Stimulated activated CD4-positive, alpha-beta T cell treated with anti-CD3 and anti-CD28 coated beads, Interleukin-1b, Interleukin-23, amount 100 ng/mL, for 24 hours (primary cell): ENCODE data around the gene AZU1.

ENCODE experiments used
- DNase-seq, 4 experiments: peaks; one replicate each; pipeline ENCODE4 v3.0.0-alpha.2; 2020; ENCODE audit warnings: low read depth in 4 of 4, low spot score in 1 of 4

Gene AZU1, protein sequence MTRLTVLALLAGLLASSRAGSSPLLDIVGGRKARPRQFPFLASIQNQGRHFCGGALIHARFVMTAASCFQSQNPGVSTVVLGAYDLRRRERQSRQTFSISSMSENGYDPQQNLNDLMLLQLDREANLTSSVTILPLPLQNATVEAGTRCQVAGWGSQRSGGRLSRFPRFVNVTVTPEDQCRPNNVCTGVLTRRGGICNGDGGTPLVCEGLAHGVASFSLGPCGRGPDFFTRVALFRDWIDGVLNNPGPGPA

DNA sequence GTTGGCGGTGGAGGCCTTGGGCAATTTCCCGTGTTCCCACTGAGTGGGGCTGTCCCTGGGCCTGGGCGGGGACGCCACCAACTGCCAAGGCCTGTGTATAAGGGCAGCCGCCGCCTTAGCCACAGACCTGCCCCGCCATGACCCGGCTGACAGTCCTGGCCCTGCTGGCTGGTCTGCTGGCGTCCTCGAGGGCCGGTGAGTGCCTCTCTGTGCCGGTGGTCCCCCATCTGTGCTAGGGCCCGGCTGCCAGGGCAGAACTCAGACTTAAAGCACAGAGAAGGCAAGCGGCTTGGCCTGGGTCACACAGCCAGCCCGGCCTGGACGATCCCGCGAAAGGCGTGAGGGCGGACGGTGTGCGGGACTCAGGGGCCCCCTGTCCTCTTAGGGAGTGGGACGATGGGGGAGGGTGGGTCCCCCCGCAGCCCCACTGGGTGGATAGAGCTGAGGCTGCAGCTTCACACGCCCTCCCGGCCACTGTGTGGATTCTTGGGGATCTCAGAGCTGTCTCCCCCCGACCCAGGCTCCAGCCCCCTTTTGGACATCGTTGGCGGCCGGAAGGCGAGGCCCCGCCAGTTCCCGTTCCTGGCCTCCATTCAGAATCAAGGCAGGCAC, at the start of gene AZU1:
Gene AZU1, plus strand, starts transcription at position 128 of the 612 bp plus-strand sequence. Its CDS starts 10 bp downstream, at position 138.
- DNase-seq: no peak

DNA sequence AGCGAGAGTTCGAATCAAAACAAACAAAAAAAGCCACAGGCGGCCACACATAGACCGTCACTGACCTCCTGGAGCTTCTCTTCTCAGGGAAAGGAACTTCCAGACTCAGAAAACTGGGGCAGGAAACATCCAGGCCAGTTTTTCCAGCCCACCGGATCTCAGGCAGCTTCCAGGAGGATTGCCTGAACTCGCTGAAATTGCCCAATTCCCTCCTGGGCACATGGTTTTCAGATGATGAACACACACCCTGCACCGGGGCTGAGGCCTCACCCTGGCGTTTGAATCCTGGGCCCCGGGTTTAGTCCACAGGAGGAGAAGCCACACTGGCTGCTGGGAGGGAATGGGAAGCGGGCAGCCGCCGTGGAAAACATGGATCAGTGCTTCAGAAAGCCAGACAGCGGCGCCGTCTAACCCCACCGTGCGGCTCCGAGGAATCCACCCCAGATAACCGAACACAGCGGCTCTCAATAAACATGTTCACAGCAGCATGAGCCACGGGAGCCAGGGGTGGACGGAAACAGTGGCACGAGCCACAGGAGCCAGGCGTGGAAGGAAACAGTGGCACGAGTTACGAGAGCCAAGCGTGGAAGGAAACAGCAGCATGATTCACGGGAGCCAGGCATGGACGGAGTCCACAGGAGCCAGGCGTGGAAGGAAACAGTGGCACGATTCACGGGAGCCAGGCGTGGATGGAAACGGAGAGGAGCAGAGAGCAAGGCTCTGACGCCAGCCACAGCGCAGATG, 48.6 kb upstream of the AZU1 start:
- no peak for DNase-seq

DNA sequence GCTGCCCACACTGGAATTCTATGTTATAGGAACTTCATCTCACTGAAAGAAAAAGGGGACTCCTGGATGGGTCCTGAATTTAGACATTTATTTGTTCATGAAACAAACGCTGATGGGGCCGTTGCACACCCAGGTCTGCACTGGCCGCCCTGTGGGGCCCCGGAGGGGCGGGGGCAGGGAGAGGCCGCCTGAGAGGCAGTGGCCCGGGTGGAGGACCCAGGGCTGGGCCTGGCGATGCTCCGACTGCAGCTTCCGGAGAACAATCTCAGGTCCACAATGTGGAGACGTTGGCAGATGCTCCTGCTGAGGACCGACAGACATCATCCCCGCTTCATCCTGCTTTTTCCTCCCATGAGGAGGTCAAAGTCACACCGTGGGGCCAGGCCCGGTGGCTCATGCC, 46.7 kb upstream of the AZU1 start:
- DNase-seq: no peak

DNA sequence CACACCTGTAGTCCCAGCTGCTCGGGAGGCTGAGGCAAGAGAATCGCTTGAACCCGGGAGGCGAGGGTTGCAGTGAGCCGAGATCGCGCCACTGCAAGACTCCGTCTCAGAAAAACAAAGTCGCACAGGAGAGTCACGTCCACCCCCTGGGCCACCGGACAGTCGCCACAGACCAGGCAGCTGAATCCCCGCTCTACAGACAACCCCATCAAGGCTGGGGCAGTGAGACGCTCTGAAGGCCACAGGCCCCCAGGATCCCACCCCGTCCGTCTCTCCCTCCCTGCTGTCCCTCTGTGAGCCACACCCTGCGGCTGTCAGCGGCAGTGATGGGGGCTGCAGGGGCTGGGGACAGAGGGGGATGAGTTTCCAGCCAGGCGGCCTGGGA, 45.8 kb upstream of the AZU1 start:
- no peak for DNase-seq

DNA sequence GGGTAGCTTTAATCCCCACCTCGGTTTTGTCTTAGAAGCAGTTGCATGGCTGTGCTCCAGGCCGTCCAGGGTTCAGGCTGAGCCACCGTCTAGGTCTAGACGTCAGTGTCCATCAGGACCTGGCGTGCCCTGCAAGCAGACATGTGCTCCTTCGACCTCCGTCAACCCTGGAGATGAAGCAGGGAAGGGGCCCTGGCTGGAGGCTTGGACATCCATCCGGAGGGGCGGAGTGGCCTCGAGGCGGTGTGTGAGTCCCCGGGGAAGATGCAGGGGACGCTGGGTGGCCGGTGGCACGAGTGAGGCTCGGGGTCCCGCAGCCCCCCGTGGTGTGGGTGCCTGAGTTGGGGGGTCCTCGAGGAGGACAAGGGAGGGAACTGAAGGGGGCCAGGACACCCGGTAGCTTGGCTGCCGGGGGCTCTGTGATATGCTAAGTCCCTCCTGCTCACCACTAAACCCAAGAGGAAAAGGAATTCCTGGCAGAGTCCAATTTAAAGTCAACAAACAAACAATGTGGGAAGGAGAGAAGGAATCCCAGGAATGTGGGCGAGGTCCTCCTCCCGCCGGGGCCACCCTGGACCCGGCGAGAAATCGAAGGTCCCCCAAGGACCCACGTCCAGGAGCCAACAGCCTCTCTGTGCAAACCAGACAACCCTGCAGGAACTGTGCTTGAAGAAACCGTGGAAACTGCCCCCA, 45.3 kb upstream of the AZU1 start:
- no peak for DNase-seq

DNA sequence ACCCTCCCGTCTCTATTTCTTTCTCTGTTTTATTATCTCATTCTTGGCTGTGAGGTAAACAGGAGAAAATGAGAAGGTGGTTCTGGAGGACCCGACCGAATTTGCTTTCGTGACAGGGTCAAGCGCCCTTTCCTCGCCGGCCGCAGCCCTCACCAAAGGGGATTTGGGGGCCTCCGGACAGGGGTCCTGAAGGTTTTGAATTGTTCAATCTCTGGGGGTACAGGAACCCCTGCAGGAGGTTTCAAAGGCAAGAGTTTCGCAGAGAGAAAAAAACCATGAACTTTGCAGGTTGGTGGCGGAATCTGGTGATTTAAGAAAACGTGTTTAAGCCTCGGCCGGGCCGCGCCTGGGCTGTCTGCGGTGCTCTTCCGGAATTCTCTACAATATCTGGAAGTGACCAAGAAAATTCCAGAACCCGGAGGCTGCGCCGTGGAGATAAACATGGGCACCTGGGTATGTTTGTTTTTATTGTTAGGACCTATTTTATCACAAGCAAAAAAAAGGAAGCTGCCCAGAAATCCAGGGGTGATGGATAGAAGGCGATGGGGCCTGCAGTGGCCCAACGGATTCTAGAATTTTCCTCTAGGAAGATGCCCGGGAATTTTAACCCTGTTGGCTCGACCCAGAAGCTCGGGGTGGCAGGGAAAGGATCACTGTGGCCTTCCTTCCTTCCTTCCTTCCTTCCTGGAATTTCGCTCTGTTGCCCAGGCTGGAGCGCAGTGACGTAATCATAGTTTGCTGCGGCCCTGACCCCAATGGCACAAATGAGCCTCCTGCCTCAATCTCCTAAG, 44.6 kb upstream of the AZU1 start:
- no peak for DNase-seq

DNA sequence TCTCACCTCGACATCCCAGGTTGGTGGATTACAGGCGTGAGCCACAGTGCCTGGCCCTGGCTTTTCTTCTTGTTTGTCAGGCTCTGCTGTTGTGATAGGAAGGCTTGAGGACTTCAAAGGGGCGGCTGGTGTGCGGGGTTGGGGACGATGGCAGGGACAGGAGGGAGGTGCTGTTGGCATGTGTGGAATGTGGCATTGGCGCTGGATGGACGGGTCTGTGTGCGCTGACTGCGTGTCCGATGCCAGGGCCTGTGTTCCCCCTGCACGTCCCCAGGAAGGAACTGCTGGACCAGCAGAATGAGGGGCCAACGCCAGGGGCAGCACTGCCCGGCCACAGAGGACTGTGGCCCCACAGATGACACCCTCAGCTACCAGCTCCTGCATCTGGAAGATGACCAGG, 43.1 kb upstream of the AZU1 start:
- no peak for DNase-seq

DNA sequence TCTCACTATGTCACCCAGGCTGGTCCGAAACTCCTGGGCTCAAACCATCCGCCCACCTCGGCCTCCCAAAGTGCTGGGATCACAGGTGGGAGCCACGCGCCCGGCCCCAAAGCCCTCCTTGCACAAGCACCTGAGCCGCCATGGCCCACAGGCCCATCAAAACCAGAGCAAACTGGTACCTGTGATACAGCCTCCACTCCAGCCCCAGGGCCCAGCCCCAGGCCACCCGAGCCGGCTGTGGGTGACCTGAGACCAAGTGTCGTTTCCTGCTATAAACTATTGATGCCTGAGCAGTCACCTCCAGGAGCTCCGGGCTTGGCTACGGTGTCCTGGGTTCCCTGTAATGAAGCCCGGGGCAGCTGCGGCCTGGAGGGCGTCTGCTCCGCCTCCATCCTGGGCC, 40.1 kb upstream of the AZU1 start:
- no peak for DNase-seq

DNA sequence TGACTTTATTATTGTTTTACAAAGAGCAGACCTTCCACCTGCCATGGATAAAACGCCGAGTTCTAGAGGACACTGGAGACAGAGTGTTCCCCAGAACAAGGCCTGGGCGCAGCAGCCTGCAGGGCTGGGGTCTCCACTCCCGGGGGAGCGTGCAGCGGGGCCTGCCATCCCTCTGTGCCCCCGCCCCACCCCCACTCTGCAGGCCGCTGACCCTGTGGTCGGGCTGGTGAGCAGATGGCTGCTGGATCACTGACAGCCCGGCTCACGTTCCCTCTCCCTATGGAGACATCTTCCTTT, 39.0 kb upstream of the AZU1 start:
- no peak for DNase-seq

DNA sequence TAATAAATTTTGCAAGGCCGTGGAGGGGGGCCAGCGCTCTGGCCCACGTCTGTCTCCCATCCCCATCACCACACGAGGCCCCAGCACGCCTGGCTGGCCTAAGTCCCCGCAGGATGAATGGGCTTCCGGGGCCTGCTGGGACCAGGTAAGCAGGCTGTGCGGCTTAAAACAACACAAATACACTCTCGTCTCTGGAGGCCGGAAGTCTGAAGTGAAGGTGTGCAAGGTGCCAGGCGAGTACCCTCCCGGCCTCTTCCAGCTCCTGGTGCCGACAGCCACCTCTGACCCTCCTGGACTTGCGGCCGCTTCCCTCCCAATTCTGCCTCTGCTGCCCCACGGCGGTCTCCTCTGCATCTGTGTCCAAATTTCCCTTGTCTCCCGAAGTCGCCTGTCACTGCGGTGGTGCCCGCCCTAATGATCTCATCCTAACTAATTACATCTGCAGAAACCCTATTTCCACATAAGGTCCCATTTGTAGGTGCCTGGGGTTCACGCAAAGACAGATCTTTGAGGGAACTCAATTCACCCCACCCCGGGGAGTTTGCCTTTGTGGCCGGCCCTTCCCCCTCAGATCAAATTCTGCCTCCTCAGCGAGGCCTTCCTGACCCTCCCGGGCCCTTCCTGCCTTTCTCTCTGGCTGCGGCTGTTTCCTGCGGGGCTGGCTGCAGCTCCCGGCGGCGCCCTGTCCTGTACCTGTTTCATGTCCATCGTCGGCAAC, 38.5 kb upstream of the AZU1 start:
- no peak for DNase-seq

DNA sequence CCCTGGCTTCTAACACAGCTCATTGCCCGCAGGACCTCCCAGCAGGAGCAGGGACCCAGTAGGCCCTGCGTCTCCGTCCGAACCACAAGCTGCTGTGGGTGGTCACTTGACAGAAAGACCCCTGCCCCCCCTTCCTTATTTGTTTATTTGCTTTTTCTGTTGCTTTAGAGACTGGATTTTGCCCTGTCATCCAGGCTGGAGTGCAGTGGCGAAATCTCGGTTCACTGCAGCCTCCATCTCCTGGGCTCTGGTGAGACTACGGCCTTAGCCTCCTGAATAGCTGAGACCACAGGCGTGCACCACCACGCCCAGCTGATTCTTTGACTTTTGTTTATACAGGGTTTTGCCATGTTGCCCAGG, 38.0 kb upstream of the AZU1 start:
- DNase-seq: no peak

DNA sequence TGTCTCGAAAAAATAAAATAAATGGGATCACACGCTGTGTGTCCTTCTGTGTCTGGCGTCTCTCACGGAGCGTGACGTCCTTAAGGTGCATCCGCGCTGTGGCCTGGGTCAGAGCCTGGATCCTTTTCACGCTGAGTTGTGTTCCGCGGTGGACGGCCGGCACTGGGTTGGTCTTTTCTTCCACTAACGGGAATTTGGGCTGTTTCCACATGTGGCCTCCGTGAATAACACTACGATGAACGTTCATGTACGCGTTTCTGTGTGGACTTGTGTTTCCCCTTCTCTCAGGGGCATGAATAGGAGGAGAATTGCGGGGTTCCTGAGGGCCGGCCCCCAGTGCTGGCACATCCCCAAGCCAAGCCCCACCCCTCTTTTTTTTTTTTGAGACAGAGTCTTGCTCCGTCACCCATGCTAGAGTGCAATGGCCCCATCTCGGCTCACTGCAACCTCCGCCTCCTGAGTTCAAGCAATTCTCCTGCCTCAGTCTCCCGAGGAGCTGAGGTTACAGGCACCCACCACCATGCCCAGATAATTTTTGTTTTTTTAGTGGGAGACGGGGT, 36.5 kb upstream of the AZU1 start:
- no peak for DNase-seq

DNA sequence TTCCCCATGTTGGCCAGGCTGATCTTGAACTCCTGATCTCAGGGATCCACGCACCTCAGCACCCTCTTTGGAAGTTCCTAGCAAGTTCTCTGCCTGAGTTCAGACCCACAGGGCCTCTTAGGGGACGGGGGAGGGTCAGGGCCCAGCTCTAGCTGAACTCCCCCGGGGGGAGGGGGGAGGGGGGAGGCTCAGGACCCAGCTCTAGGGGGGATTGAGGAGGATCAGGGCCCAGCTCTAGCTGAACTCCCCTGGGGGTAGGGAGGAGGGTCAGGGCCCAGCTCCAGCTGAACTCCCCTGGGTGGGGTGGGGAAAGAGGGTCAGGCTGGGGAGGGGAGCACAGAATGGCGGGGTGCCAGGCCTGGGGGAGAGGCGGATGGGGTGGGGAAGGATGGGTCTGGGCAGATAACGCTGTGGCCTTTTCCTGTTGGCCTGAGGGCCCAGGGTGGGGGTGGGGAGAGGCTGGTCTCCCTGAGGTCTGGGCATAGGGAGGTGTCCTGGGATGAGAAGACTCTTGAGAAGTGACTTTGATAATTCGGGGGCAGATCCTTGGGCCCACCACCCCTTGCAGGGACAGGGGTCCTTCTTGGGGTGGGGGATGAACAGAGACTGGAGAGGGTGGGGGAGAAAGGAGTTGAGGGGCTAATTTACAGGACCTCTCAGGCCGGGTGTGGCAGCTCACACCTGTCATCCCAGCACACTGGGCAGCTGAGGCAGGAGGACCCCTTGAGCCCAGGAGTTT, 35.9 kb upstream of the AZU1 start:
- DNase-seq: no peak

DNA sequence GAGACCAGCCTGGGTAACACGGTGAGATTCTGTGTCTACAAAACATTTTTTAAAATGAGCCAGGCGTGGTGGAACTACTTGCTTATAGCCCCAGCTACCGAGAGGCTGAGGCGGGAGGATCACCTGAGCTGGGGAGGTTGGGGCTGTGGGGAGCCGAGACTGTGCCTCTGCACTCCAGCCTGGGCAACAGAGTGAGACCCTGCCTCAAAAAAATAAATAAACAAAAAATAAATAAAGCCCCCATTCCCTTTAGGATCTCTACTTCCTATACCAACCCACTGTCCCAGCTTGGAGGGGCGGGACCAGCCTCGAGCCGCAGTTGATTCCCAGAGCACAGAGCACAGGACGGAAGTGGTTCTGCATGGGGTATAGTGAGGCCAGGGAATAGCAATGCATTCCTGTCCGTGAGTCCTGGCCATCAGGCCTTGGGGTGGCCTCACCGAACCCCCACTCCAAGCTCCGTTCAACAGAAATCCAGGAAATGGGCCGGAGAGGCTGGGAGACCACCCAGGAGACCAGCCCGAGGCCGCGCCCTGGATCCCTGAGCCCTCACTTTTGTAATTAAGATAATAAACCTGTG, 35.2 kb upstream of the AZU1 start:
- DNase-seq: no peak

DNA sequence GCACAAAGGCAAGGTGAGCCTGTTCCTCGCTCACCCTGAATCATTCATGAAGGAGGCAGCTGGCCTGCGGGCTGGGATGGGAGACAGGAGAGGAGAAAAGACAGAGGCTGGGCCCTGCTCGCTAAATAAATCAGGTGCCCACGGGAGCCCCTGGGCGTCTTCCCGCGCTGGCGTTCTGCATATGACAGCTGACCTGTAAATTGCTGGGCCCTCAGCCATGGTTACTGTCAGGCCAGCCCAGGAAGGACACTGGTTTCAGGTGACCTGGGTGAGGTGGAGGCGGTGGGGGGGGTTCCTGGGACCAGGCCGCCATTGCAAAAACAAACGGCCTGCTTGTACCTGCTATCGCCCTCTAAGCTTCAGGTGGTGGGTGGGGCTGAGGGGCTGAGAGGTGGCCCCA, 33.8 kb upstream of the AZU1 start:
- DNase-seq: no peak

DNA sequence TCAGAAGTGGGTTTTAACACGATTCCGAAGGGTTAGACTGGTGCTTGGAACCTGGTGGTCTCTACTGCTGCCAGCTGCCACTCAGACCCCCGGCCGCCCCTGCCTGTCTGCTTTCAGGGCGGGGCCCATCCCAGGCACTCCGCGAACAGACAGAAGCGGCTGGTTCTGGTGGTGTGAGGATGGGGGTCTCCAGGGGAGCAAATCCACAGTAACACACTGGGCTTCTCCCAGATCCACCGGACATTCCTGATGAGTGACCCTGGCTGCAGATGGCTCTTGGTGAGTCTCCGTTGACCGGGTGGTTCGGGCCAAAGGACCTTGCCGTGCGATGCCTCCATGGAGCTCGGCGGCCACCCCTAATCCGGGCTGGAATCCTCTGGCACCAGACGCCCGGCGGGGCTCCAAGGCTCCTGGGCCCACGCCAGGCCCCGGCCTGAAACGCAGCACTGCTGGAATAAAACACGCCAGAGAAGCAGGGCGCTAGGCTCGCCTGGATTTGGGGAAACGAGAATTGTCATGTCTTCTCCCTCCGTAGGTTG, 32.5 kb upstream of the AZU1 start:
- DNase-seq: no peak

DNA sequence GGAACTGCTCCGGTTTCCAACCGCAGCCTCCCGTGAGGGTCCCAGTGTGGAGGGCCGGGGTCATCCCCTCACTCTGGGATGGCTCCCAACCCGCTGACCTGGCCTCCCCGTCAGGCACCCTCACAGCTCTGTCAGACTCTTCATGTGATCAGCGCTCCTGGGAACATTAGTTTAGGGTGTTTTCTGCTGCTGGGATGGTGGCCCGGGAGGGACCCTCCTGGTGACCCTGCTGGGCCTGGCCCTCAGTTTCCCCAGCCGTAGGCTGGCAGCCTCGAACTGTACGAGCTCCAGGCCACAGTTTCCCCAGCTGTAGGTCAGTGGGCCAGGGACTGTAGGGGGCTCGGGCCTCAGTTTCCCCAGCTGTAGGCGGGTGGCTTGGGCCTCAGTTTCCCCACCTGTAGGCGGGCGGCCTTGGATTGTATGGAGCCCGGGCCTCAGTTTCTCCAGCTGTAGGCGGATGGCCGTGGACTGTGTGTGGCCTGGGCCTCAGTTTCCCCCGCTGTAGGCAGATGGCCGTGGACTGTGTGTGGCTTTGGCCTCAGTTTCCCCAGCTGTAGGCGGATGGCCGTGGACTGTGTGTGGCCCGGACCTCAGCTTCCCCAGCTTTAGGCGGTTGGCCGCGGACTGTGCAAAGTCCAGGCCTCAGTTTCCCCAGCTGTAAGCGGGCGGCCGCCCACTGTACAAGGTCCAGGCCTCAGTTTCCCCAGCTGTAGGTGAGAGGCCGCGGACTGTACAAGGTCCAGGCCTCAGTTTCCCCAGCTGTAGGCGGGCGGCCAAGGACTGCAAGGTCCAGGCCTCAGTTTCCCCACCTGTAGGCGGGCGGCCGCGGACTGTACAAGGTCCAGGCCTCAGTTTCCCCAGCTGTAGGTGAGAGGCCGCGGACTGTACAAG, 31.7 kb upstream of the AZU1 start:
- no peak for DNase-seq
